ENCODE measurements around the gene TPGS2.
A peak's percentile ranks its signal among the peaks of the same experiment; 100 is the strongest.

The TPGS2 gene

DNA sequence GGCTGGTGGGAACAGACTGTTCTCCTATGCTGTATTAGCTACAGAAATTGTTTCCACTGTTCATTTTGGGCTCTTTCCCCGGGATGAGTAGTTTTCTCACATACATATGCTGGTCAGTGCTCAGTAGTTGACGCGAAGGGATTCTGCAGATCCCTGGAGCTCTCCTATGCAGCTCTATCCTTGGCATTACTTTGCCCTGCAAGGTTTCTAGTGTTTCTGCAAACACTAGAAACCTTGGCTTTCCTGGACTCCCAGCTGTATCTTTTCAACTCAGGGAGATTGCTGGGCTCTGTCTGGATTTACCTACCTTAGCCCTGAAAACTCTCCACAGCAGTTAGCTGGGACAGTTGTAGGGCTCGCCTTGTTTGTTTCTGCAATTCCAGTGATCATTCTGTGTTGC is 11.0 kb upstream of the TPGS2 start:
- no peak for DNase-seq (ENCODE audit: low read depth)
- in situ Hi-C loops (cut with HindIII; ENCODE audit: low sequenced_read_pairs) = no loop called here
- no peak overlapping the region for H3K4me3 ChIP-seq (ENCODE audit: low read depth, low read length)
- TF ChIP-seq, protein P1, sequence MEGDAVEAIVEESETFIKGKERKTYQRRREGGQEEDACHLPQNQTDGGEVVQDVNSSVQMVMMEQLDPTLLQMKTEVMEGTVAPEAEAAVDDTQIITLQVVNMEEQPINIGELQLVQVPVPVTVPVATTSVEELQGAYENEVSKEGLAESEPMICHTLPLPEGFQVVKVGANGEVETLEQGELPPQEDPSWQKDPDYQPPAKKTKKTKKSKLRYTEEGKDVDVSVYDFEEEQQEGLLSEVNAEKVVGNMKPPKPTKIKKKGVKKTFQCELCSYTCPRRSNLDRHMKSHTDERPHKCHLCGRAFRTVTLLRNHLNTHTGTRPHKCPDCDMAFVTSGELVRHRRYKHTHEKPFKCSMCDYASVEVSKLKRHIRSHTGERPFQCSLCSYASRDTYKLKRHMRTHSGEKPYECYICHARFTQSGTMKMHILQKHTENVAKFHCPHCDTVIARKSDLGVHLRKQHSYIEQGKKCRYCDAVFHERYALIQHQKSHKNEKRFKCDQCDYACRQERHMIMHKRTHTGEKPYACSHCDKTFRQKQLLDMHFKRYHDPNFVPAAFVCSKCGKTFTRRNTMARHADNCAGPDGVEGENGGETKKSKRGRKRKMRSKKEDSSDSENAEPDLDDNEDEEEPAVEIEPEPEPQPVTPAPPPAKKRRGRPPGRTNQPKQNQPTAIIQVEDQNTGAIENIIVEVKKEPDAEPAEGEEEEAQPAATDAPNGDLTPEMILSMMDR (IDR thresholded peaks at IDR 0.05; ENCODE audit: low read depth, low read length, missing control alignments) = no peak

DNA sequence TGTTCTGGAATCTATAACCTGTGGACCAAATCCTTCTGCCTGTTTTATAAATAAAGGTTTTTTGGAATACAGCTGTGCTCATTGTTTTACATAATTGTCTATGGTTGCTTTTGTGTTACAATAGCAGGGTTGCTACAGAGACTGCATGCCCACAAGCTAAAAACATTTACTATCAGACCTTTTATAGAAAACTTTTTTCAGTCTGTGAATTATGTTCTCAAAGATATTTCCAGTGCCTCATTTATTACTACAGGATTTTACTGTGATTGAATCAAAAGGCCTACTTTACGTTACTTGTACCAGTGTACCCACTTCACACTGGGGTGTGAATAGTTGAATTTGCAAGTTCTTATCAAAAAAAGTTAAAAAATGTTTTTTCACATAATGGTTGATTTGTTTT is 7.1 kb upstream of the TPGS2 start:
- no peak overlapping the region for H3K4me3 ChIP-seq (ENCODE audit: low read depth, low read length)
- TF ChIP-seq, protein P1 (IDR thresholded peaks at IDR 0.05; ENCODE audit: low read depth, low read length, missing control alignments) = no peak
- in situ Hi-C loops (cut with HindIII; ENCODE audit: low sequenced_read_pairs) = no loop called here
- no peak for DNase-seq (ENCODE audit: low read depth)

DNA sequence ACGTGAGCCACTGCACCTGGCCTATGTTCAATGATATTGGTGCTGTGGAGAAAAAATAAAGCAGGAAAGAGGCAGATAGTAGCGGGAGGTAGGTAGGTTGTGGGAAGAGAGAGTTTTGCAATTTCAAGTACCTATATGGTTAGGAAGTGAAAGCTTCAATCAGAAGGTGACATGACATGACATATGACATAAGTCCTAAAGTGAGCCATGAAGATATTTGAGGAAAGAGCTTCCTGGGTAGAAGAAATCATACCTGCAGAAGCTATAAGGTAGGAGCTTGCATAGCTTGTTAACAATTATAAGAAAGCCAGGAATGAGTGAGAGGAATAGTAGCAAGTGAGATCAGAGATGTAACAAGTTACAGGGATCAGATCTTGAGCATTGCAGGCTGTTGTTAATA is 4.3 kb upstream of the TPGS2 start:
- in situ Hi-C loops (cut with HindIII; ENCODE audit: low sequenced_read_pairs) = no loop called here
- no peak for DNase-seq (ENCODE audit: low read depth)
- no peak overlapping the region for H3K4me3 ChIP-seq (ENCODE audit: low read depth, low read length)
- TF ChIP-seq, protein P1 (IDR thresholded peaks at IDR 0.05; ENCODE audit: low read depth, low read length, missing control alignments) = no peak

DNA sequence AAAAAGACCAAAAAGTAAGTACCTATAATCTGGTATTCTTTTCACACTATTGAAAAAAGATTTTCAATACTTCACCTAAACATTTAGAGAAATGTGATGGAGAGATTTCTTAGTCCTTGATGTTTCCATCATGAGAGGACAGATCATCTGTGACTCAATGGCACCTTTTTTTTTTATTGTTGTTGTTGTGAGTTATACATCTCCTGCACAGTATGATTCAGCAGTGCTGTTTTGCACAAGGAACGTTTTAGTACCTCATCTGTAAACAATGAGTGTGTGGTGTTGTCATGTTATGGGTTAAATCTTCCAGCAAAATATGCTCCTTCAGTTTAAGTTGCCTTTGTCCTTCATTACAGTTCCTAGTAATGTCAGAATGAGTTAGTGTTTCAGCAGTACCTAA is 2.3 kb upstream of the TPGS2 start:
- no peak overlapping the region for H3K4me3 ChIP-seq (ENCODE audit: low read depth, low read length)
- TF ChIP-seq, protein P1 (IDR thresholded peaks at IDR 0.05; ENCODE audit: low read depth, low read length, missing control alignments) = no peak
- in situ Hi-C loops (cut with HindIII; ENCODE audit: low sequenced_read_pairs) = no loop called here
- DNase-seq (ENCODE audit: low read depth) = no peak

DNA sequence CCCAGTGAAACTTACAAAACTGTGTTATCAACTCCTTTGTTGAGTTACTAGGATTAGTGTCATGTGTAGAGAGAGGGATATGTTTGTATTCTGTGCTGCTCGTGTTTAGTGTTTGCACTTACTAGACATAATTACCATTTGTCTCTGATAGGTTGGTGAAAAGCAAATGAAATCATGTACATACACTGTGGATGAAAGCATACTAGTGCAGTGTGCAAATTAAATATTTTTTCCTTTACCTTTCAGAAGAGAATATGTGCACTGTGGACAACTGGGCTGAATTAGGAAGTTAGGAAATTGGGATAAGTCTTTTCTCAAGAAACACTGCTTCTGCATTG is 1.3 kb upstream of the TPGS2 start:
- no peak for DNase-seq (ENCODE audit: low read depth)
- H3K4me3 ChIP-seq (ENCODE audit: low read depth, low read length) = peak overlapping the region; percentile 96
- TF ChIP-seq, protein P1 (IDR thresholded peaks at IDR 0.05; ENCODE audit: low read depth, low read length, missing control alignments) = no peak
- in situ Hi-C loops (cut with HindIII; ENCODE audit: low sequenced_read_pairs) = no loop called here

DNA sequence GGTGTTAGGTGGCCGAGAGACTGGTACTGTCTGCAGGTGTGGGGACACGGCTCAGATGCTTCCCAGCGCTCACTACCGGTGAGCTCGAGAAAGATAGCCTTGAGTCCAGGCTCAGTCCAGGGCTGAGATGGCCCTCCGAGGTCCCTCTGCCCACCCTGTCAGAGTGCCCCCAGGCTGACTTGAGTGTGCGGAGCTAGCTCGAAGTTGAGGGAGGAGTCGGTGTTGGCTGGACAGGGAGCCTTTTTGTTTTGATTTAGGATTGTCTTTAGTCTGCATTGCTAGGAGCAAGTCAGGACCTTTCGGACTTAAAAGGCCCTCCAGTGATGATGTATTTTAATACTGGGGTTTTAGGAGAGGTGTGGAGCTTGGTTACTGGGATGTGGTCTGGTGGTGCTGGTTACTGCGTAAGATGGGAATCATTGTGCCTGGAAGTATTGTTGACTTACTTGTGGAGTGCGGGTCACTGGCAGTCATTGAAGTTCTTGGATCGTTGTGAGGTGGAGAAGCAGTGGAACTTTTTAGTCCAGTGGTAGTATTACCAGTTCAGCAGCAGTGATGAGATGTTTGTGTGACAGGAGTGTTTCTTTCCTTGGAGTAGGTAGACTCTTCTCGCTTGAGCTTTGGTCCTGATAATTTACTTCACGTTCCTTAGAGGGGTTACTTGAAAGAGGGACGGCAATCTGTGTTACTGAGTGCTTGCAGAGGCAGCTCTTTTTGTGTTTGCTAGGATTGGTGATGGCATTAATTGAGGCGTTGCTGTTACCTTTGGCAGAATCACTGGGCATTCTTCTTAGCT is 758 bp upstream of the TPGS2 start:
- in situ Hi-C loops (cut with HindIII; ENCODE audit: low sequenced_read_pairs) = no loop called here
- DNase-seq (ENCODE audit: low read depth) = no peak
- H3K4me3 ChIP-seq (ENCODE audit: low read depth, low read length) = peak overlapping the region; percentile 96

More for the DNA sequence above, 758 bp upstream of the TPGS2 start:
- TF ChIP-seq, protein P1 (IDR thresholded peaks at IDR 0.05; ENCODE audit: low read depth, low read length, missing control alignments) = no peak

Measured in astrocyte of the cerebellum (primary cell).